ENCODE results near the gene MGMT. TPM values are rescaled to one million over a fixed set of nuclear protein-coding genes. Genes with fewer than 3 reads are reported as not detected.

The MGMT gene
- total RNA-seq, 2 donors from 2014 or later: 41.1 to 50.4 TPM

GRCh38 chr10:129440247-129440646 lies 26.8 kb upstream of the MGMT start:
- H3K27me3 ChIP-seq (replicated peaks; ENCODE audit: insufficient read depth): no peaks in the 10 kb centered on the region
- H3K4me3 ChIP-seq: no peak overlapping the region
- 92% methylated on average over 7 of the region's 7 CpGs for WGBS
- no peaks in the 10 kb centered on the region for H3K4me1 ChIP-seq (replicated peaks)
- no peaks in the 10 kb centered on the region for H3K9me3 ChIP-seq
- no peak for TF ChIP-seq CTCF (IDR thresholded peaks at IDR 0.05)
- TF ChIP-seq POLR2A (IDR thresholded peaks at IDR 0.05): no peak
- TF ChIP-seq POLR2AphosphoS5 (IDR thresholded peaks at IDR 0.05): no peak
- no peaks in the 10 kb centered on the region for H3K36me3 ChIP-seq
- H3K27ac ChIP-seq: no peak overlapping the region
- DNase-seq (ENCODE audit: low spot score): no peak
- intact Hi-C loops (cut with DNase I): no loop called here

GRCh38 chr10:129440722-129441316 lies 26.2 kb upstream of the MGMT start:
- no peak overlapping the region for H3K27ac ChIP-seq
- no peaks in the 10 kb centered on the region for H3K9me3 ChIP-seq
- intact Hi-C loops (cut with DNase I): no loop called here
- DNase-seq (ENCODE audit: low spot score): no peak
- no peaks in the 10 kb centered on the region for H3K4me1 ChIP-seq (replicated peaks)
- WGBS: 85% methylated on average over 7 of the region's 7 CpGs
- no peak overlapping the region for H3K4me3 ChIP-seq
- no peaks in the 10 kb centered on the region for H3K27me3 ChIP-seq (replicated peaks; ENCODE audit: insufficient read depth)
- H3K36me3 ChIP-seq: no peaks in the 10 kb centered on the region
- no peak for TF ChIP-seq POLR2AphosphoS5 (IDR thresholded peaks at IDR 0.05)
- no peak for TF ChIP-seq POLR2A (IDR thresholded peaks at IDR 0.05)
- TF ChIP-seq CTCF (IDR thresholded peaks at IDR 0.05): no peak

GRCh38 chr10:129441372-129442009 lies 25.6 kb upstream of the MGMT start:
- intact Hi-C loops (cut with DNase I): no loop called here
- Histone ChIP-seq H3K4me1 (replicated peaks) (no peaks in the 10 kb centered on the region), H3K27me3 (replicated peaks; ENCODE audit: insufficient read depth) (no peaks in the 10 kb centered on the region), H3K4me3 (no peak overlapping the region), H3K27ac (no peak overlapping the region), H3K36me3 (no peaks in the 10 kb centered on the region), H3K9me3 (no peaks in the 10 kb centered on the region)
- 74% methylated on average over 9 of the region's 9 CpGs for WGBS
- DNase-seq (ENCODE audit: low spot score): no peak
- no peak for TF ChIP-seq CTCF (IDR thresholded peaks at IDR 0.05)

GRCh38 chr10:129442866-129443265 lies 24.2 kb upstream of the MGMT start:
- H3K4me1 ChIP-seq (replicated peaks): no peaks in the 10 kb centered on the region
- TF ChIP-seq POLR2AphosphoS5 (IDR thresholded peaks at IDR 0.05) (no peak), CTCF (IDR thresholded peaks at IDR 0.05) (no peak), POLR2A (IDR thresholded peaks at IDR 0.05) (no peak)
- DNase-seq (ENCODE audit: low spot score): no peak
- 86% methylated on average over 7 of the region's 7 CpGs for WGBS
- H3K36me3 ChIP-seq: no peaks in the 10 kb centered on the region
- no peaks in the 10 kb centered on the region for H3K9me3 ChIP-seq
- intact Hi-C loops (cut with DNase I): no loop called here
- no peak overlapping the region for H3K27ac ChIP-seq
- no peak overlapping the region for H3K4me3 ChIP-seq
- no peaks in the 10 kb centered on the region for H3K27me3 ChIP-seq (replicated peaks; ENCODE audit: insufficient read depth)

- no peaks in the 10 kb centered on the region for H3K4me1 ChIP-seq (replicated peaks)
- no peak for TF ChIP-seq POLR2A (IDR thresholded peaks at IDR 0.05)
- TF ChIP-seq POLR2AphosphoS5 (IDR thresholded peaks at IDR 0.05): no peak
- no peak for TF ChIP-seq CTCF (IDR thresholded peaks at IDR 0.05)
- no peaks in the 10 kb centered on the region for H3K36me3 ChIP-seq
- 72% methylated on average over 2 of the region's 2 CpGs for WGBS
- intact Hi-C loops (cut with DNase I): no loop called here
- H3K4me3 ChIP-seq: no peak overlapping the region
- no peaks in the 10 kb centered on the region for H3K27me3 ChIP-seq (replicated peaks; ENCODE audit: insufficient read depth)
- no peak overlapping the region for H3K27ac ChIP-seq
- H3K9me3 ChIP-seq: no peaks in the 10 kb centered on the region
- DNase-seq (ENCODE audit: low spot score): no peak
These were observed 22.7 kb upstream of the MGMT start for GRCh38 chr10:129444359-129444758.
